Nephron (organoid): ENCODE measurements around the gene C14orf119.

Experiments
- H3K27ac Mint-ChIP-seq, 3 experiments: 2 replicates each; pipeline ENCODE4 v1.8.0; 2020; ENCODE audit warnings: mixed read lengths in 3 of 3, mild to moderate bottlenecking in 2 of 3, moderate library complexity in 1 of 3
- H3K27me3 Mint-ChIP-seq: 2 replicates; pipeline ENCODE4 v1.8.0; 2021; ENCODE audit warnings: low read depth, mild to moderate bottlenecking, moderate library complexity, mixed read lengths
- H3K36me3 Mint-ChIP-seq: 2 replicates; pipeline ENCODE4 v1.8.0; 2020; ENCODE audit warnings: low read depth, mixed read lengths
- H3K4me1 Mint-ChIP-seq: 2 replicates; pipeline ENCODE4 v1.8.0; 2020; ENCODE audit warnings: mixed read lengths
- H3K4me3 Mint-ChIP-seq, 3 experiments: 2 replicates each; pipeline ENCODE4 v1.8.0; 2020; ENCODE audit warnings: mild to moderate bottlenecking in 3 of 3, mixed read lengths in 3 of 3, moderate library complexity in 2 of 3
- H3K9me3 Mint-ChIP-seq: 2 replicates; pipeline ENCODE4 v1.8.0; 2020; ENCODE audit warnings: mixed read lengths
- CTCF ChIP-seq, 3 experiments: fragments of 200-600 bp; sonication (generic); IDR thresholded peaks; one replicate each; pipeline ENCODE4 v1.5.0; 2021; ENCODE audit warnings: antibody characterized with exemption in 3 of 3; ENCODE audit not compliant: unreplicated experiment in 3 of 3

The C14orf119 gene

GRCh38 chr14:23052182-23052623, 43.1 kb upstream of the C14orf119 start:
- H3K36me3 Mint-ChIP-seq: peaks cover 23% of the 10 kb centered on the region
- no peak for TF ChIP-seq CTCF (IDR thresholded peaks at IDR 0.05; ENCODE audit: unreplicated experiment in 3 of 3)
- H3K27ac Mint-ChIP-seq: no peak overlapping the region
- no peaks in the 10 kb centered on the region for H3K9me3 Mint-ChIP-seq
- H3K27me3 Mint-ChIP-seq: no peaks in the 10 kb centered on the region
- H3K4me3 Mint-ChIP-seq: no peak overlapping the region
- peaks cover 14% of the 10 kb centered on the region for H3K4me1 Mint-ChIP-seq

- H3K9me3 Mint-ChIP-seq: no peaks in the 10 kb centered on the region
- H3K27me3 Mint-ChIP-seq: no peaks in the 10 kb centered on the region
- no peak for TF ChIP-seq CTCF (IDR thresholded peaks at IDR 0.05; ENCODE audit: unreplicated experiment in 3 of 3)
- peaks cover 14% of the 10 kb centered on the region for H3K4me1 Mint-ChIP-seq
- H3K27ac Mint-ChIP-seq: no peak overlapping the region
- H3K36me3 Mint-ChIP-seq: peaks cover 18% of the 10 kb centered on the region
- H3K4me3 Mint-ChIP-seq: no peak overlapping the region
Observed at GRCh38 chr14:23052671-23053070, 42.6 kb upstream of the C14orf119 start.

- H3K27me3 Mint-ChIP-seq: no peaks in the 10 kb centered on the region
- no peaks in the 10 kb centered on the region for H3K9me3 Mint-ChIP-seq
- no peak overlapping the region for H3K27ac Mint-ChIP-seq
- no peak for TF ChIP-seq CTCF (IDR thresholded peaks at IDR 0.05; ENCODE audit: unreplicated experiment in 3 of 3)
- peaks cover 20% of the 10 kb centered on the region for H3K36me3 Mint-ChIP-seq
- peaks cover 18% of the 10 kb centered on the region for H3K4me1 Mint-ChIP-seq
- peak overlapping the region in 1 of 3 experiments; percentile 53 for H3K4me3 Mint-ChIP-seq
Observed at GRCh38 chr14:23053426-23053825, 41.9 kb upstream of the C14orf119 start.

GRCh38 chr14:23054000-23054811, 41.1 kb upstream of the C14orf119 start:
- Mint-ChIP-seq H3K4me3 (peak overlapping the region; percentile 47 to 57 (median 55)), H3K4me1 (peaks cover 19% of the 10 kb centered on the region), H3K36me3 (peaks cover 19% of the 10 kb centered on the region), H3K9me3 (no peaks in the 10 kb centered on the region), H3K27me3 (no peaks in the 10 kb centered on the region), H3K27ac (no peak overlapping the region)
- TF ChIP-seq CTCF (IDR thresholded peaks at IDR 0.05; ENCODE audit: unreplicated experiment in 3 of 3): peak in 1 of 3 experiments; percentile 38

GRCh38 chr14:23055147-23055550, 40.2 kb upstream of the C14orf119 start:
- TF ChIP-seq CTCF (IDR thresholded peaks at IDR 0.05; ENCODE audit: unreplicated experiment in 3 of 3): no peak
- Mint-ChIP-seq H3K4me1 (peaks cover 22% of the 10 kb centered on the region), H3K36me3 (peaks cover 23% of the 10 kb centered on the region), H3K9me3 (no peaks in the 10 kb centered on the region), H3K4me3 (peak overlapping the region in 2 of 3 experiments; percentile 47 to 55), H3K27me3 (no peaks in the 10 kb centered on the region), H3K27ac (no peak overlapping the region)
